Activated CD8-positive, alpha-beta memory T cell treated with anti-CD3 and anti-CD28 coated beads, Interleukin-2, amount 50 U/mL, for 1 hour (primary cell): ENCODE measurements around the gene TFAM.

Experiments used
- DNase-seq: peaks from one replicate; pipeline ENCODE4 v3.0.0-alpha.2; 2020; ENCODE audit errors: extremely low read depth

TFAM gene

GRCh38 chr10:58384999-58385783 is at the start of gene TFAM:
TSS of gene TFAM (plus strand) at chr10:58385410. CDS start at chr10:58385548, 138 bp downstream.
- peak; percentile 86 for DNase-seq

GRCh38 chr10:58336242-58336641 is 49.0 kb upstream of the TFAM start:
- no peak for DNase-seq

- no peak for DNase-seq
Observed at GRCh38 chr10:58341422-58341821, 43.8 kb upstream of the TFAM start.

GRCh38 chr10:58341947-58342346 is 43.3 kb upstream of the TFAM start:
- DNase-seq, result no peak

GRCh38 chr10:58347967-58348366 is 37.2 kb upstream of the TFAM start:
- DNase-seq, result no peak

GRCh38 chr10:58348571-58349033 is 36.6 kb upstream of the TFAM start:
- DNase-seq, result no peak

- DNase-seq, result no peak
Observed at GRCh38 chr10:58350023-58350422, 35.2 kb upstream of the TFAM start.

- no peak for DNase-seq
Observed at GRCh38 chr10:58350619-58351323, 34.4 kb upstream of the TFAM start.

- DNase-seq, result no peak
Observed at GRCh38 chr10:58351616-58352578, 33.3 kb upstream of the TFAM start.

- DNase-seq, result no peak
Observed at GRCh38 chr10:58352956-58353610, 32.1 kb upstream of the TFAM start.

GRCh38 chr10:58356756-58357155 is 28.5 kb upstream of the TFAM start:
- no peak for DNase-seq

GRCh38 chr10:58358314-58358933 is 26.8 kb upstream of the TFAM start:
- DNase-seq, result no peak

- DNase-seq, result no peak
Observed at GRCh38 chr10:58358947-58359346, 26.3 kb upstream of the TFAM start.

- no peak for DNase-seq
Observed at GRCh38 chr10:58359541-58359940, 25.7 kb upstream of the TFAM start.

- no peak for DNase-seq
Observed at GRCh38 chr10:58360412-58361004, 24.7 kb upstream of the TFAM start.

GRCh38 chr10:58361353-58361752 is 23.9 kb upstream of the TFAM start:
- no peak for DNase-seq

- DNase-seq, result no peak
Observed at GRCh38 chr10:58362027-58362789, 23.0 kb upstream of the TFAM start.

- no peak for DNase-seq
Observed at GRCh38 chr10:58367069-58367468, 18.1 kb upstream of the TFAM start.

GRCh38 chr10:58371473-58371872 is 13.7 kb upstream of the TFAM start:
- DNase-seq, result no peak
